HG02678 (cell line): Measurements from ENCODE around the gene CGB3.

Source experiments
- ATAC-seq: cut with Tn5 transposase; IDR thresholded peaks from one replicate; pipeline ENCODE4 v1.9.1; 2021; ENCODE audit warnings: mild to moderate bottlenecking, moderate library complexity; ENCODE audit not compliant: unreplicated experiment

The CGB3 gene

GRCh38 chr19:48989701-48990291, 34.3 kb downstream of the CGB3 start:
- ATAC-seq: no peak

GRCh38 chr19:48988860-48989259, 35.3 kb downstream of the CGB3 start:
- ATAC-seq: no peak

- no peak for ATAC-seq
Observed at GRCh38 chr19:48988286-48988685, 35.8 kb downstream of the CGB3 start.

- no peak for ATAC-seq
Observed at GRCh38 chr19:48987323-48987722, 36.8 kb downstream of the CGB3 start.

- ATAC-seq: no peak
Observed at GRCh38 chr19:48986211-48986610, 37.9 kb downstream of the CGB3 start.

- ATAC-seq: no peak
Observed at GRCh38 chr19:48985711-48986110, 38.4 kb downstream of the CGB3 start.

GRCh38 chr19:48982280-48982679, 41.9 kb downstream of the CGB3 start:
- ATAC-seq: no peak

GRCh38 chr19:48977061-48977460, 47.1 kb downstream of the CGB3 start:
- no peak for ATAC-seq

GRCh38 chr19:48975947-48976847, 47.9 kb downstream of the CGB3 start:
- no peak for ATAC-seq
